22Rv1 (cell line): ENCODE measurements around the gene HES2.

Experiments used
- ZFX ChIP-seq: fragments of 450-650 bp; IDR thresholded peaks from 2 replicates; pipeline ENCODE4 v1.6.1; 2017; ENCODE audit warnings: antibody characterized with exemption, borderline replicate concordance
- TF ChIP-seq, protein P1 (sequence below): fragments of 450-650 bp; IDR thresholded peaks from 2 replicates; pipeline ENCODE4 v1.5.1; 2017; ENCODE audit warnings: mild to moderate bottlenecking

DNA sequence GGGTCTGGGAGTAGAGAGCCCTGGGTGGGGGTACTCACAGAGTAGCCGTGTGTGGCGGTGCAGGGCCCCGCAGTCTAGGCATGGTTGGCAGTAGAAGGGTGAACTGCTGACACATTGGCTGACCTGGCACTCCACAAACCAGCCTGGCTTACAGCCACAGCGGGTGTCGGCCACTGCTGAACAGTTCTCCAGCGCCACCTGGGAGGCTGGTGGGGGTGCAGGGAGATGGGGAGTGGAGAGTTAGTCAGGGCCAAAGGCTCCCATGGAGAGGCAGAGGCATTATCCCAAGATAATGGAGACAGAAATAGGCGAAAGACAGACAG, 44.8 kb upstream of the HES2 start:
- TF ChIP-seq, protein P1, sequence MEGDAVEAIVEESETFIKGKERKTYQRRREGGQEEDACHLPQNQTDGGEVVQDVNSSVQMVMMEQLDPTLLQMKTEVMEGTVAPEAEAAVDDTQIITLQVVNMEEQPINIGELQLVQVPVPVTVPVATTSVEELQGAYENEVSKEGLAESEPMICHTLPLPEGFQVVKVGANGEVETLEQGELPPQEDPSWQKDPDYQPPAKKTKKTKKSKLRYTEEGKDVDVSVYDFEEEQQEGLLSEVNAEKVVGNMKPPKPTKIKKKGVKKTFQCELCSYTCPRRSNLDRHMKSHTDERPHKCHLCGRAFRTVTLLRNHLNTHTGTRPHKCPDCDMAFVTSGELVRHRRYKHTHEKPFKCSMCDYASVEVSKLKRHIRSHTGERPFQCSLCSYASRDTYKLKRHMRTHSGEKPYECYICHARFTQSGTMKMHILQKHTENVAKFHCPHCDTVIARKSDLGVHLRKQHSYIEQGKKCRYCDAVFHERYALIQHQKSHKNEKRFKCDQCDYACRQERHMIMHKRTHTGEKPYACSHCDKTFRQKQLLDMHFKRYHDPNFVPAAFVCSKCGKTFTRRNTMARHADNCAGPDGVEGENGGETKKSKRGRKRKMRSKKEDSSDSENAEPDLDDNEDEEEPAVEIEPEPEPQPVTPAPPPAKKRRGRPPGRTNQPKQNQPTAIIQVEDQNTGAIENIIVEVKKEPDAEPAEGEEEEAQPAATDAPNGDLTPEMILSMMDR: peak; percentile 19; the same call in 1 of the 2 replicates
- no peak for TF ChIP-seq ZFX
